HEK293 (cell line): ENCODE measurements around the gene PLB1.

ENCODE experiments used
- CTCF ChIA-PET: fragments of 350-600 bp; formaldehyde crosslinking; extraction: SDS; loops from one replicate; lab custom pipeline; 2021; ENCODE audit warnings: antibody characterized with exemption; lab: Yijun Ruan, JAX
- POLR2A ChIA-PET: fragments of 300-600 bp; formaldehyde crosslinking; extraction: SDS; loops from one replicate; lab custom pipeline; 2020; ENCODE audit warnings: antibody characterized with exemption, inconsistent platforms; lab: Yijun Ruan, JAX
- H3K27ac ChIP-seq: fragments of 200-500 bp; sonication (Bioruptor generic); 2 replicates; pipeline ENCODE4 v1.5.1; 2014; ENCODE audit warnings: low read depth, low read length, control low read depth, inconsistent platforms; ENCODE audit errors: extremely low read depth
- H3K36me3 ChIP-seq, 2 experiments: fragments of 200-500 bp in 1 of 2; sonication (Bioruptor generic) in 1 of 2; 1 replicate in 1 of 2; 2 replicates in 1 of 2; pipeline ENCODE4 v1.5.1; 2014 to 2017; ENCODE audit warnings: inconsistent platforms in 2 of 2, low read length in 2 of 2; ENCODE audit not compliant: control insufficient read depth in 2 of 2, insufficient read depth in 1 of 2
- H3K4me1 ChIP-seq: fragments of 200-500 bp; sonication (Bioruptor generic); 2 replicates; pipeline ENCODE4 v1.5.1; 2014; ENCODE audit warnings: mild to moderate bottlenecking, low read length, inconsistent platforms; ENCODE audit not compliant: control insufficient read depth, insufficient read depth
- H3K4me3 ChIP-seq: 2 replicates; pipeline ENCODE4 v1.5.1; 2011; ENCODE audit warnings: low read depth, mild to moderate bottlenecking, control low read depth, low read length, moderate library complexity
- H3K9me3 ChIP-seq: fragments of 200-500 bp; sonication (Bioruptor generic); 2 replicates; pipeline ENCODE4 v1.5.1; 2014; ENCODE audit warnings: low read depth, low read length, inconsistent platforms; ENCODE audit not compliant: control insufficient read depth, insufficient read depth
- BCL6B ChIP-seq: fragments of 450-650 bp; formaldehyde crosslinking; IDR thresholded peaks from 2 replicates; pipeline ENCODE4 v1.5.1; 2017; ENCODE audit warnings: missing biosample characterization, missing genetic modification characterization
- EGR2 ChIP-seq: fragments of 450-650 bp; formaldehyde crosslinking; IDR thresholded peaks from 2 replicates; pipeline ENCODE4 v1.5.1; 2016; ENCODE audit warnings: low read depth, missing biosample characterization, missing genetic modification characterization
- GLI4 ChIP-seq: fragments of 450-650 bp; formaldehyde crosslinking; IDR thresholded peaks from 2 replicates; pipeline ENCODE4 v1.5.1; 2016; ENCODE audit warnings: missing biosample characterization, missing genetic modification characterization
- GLIS2 ChIP-seq: fragments of 450-650 bp; formaldehyde crosslinking; IDR thresholded peaks from 2 replicates; pipeline ENCODE4 v1.5.1; 2016; ENCODE audit warnings: missing biosample characterization, missing genetic modification characterization
- KLF7 ChIP-seq: fragments of 450-650 bp; formaldehyde crosslinking; IDR thresholded peaks from 2 replicates; pipeline ENCODE4 v1.5.1; 2016; ENCODE audit warnings: missing biosample characterization, missing genetic modification characterization, borderline replicate concordance
- SCRT1 ChIP-seq: fragments of 450-650 bp; formaldehyde crosslinking; IDR thresholded peaks from 2 replicates; pipeline ENCODE4 v1.5.1; 2016; ENCODE audit warnings: missing biosample characterization, missing genetic modification characterization, borderline replicate concordance
- YY2 ChIP-seq: fragments of 450-650 bp; formaldehyde crosslinking; IDR thresholded peaks from 2 replicates; pipeline ENCODE4 v1.5.1; 2016; ENCODE audit warnings: missing biosample characterization, missing genetic modification characterization
- ZBTB21 ChIP-seq: fragments of 450-650 bp; formaldehyde crosslinking; IDR thresholded peaks from 2 replicates; pipeline ENCODE4 v1.5.1; 2017; ENCODE audit warnings: missing biosample characterization, missing genetic modification characterization
- ZBTB48 ChIP-seq: fragments of 450-650 bp; formaldehyde crosslinking; IDR thresholded peaks from 2 replicates; pipeline ENCODE4 v1.5.1; 2016; ENCODE audit warnings: missing biosample characterization, missing genetic modification characterization
- ZFP69B ChIP-seq: fragments of 450-650 bp; formaldehyde crosslinking; IDR thresholded peaks from 2 replicates; pipeline ENCODE4 v1.5.1; 2016; ENCODE audit warnings: missing biosample characterization, missing genetic modification characterization
- ZNF114 ChIP-seq: fragments of 450-650 bp; formaldehyde crosslinking; IDR thresholded peaks from 2 replicates; pipeline ENCODE4 v1.5.0; 2017; ENCODE audit warnings: missing biosample characterization, missing genetic modification characterization
- ZNF121 ChIP-seq: fragments of 450-650 bp; formaldehyde crosslinking; IDR thresholded peaks from 2 replicates; pipeline ENCODE4 v1.5.1; 2016; ENCODE audit warnings: missing biosample characterization, missing genetic modification characterization
- ZNF16 ChIP-seq: fragments of 450-650 bp; formaldehyde crosslinking; IDR thresholded peaks from 2 replicates; pipeline ENCODE4 v1.5.1; 2016; ENCODE audit warnings: low read depth, missing biosample characterization, missing genetic modification characterization
- ZNF174 ChIP-seq: fragments of 450-650 bp; formaldehyde crosslinking; IDR thresholded peaks from 2 replicates; pipeline ENCODE4 v1.5.0; 2017; ENCODE audit warnings: missing biosample characterization, mild to moderate bottlenecking, missing genetic modification characterization
- ZNF311 ChIP-seq: fragments of 450-650 bp; formaldehyde crosslinking; IDR thresholded peaks from 2 replicates; pipeline ENCODE4 v1.5.1; 2017; ENCODE audit warnings: missing biosample characterization, missing genetic modification characterization, borderline replicate concordance
- ZNF362 ChIP-seq: fragments of 450-650 bp; formaldehyde crosslinking; IDR thresholded peaks from 2 replicates; pipeline ENCODE4 v1.5.1; 2016; ENCODE audit warnings: missing biosample characterization, missing genetic modification characterization
- ZNF391 ChIP-seq: fragments of 450-650 bp; formaldehyde crosslinking; IDR thresholded peaks from 2 replicates; pipeline ENCODE4 v1.5.1; 2016; ENCODE audit warnings: low read depth, missing biosample characterization, missing genetic modification characterization, borderline replicate concordance
- ZNF426 ChIP-seq: fragments of 450-650 bp; formaldehyde crosslinking; IDR thresholded peaks from 2 replicates; pipeline ENCODE4 v1.5.1; 2017; ENCODE audit warnings: missing biosample characterization, missing genetic modification characterization, mild to moderate bottlenecking, inconsistent platforms, moderate library complexity
- ZNF473 ChIP-seq: fragments of 450-650 bp; formaldehyde crosslinking; IDR thresholded peaks from 2 replicates; pipeline ENCODE4 v1.5.1; 2017; ENCODE audit warnings: missing biosample characterization, missing genetic modification characterization
- ZNF501 ChIP-seq: fragments of 450-650 bp; formaldehyde crosslinking; IDR thresholded peaks from 2 replicates; pipeline ENCODE4 v1.5.1; 2016; ENCODE audit warnings: missing biosample characterization, missing genetic modification characterization
- ZNF510 ChIP-seq: fragments of 450-650 bp; formaldehyde crosslinking; IDR thresholded peaks from 2 replicates; pipeline ENCODE4 v1.5.1; 2018; ENCODE audit warnings: mild to moderate bottlenecking, missing genetic modification characterization, missing biosample characterization; ENCODE audit not compliant: insufficient replicate concordance
- ZNF513 ChIP-seq: fragments of 450-650 bp; IDR thresholded peaks from 2 replicates; pipeline ENCODE4 v1.5.1; 2018; ENCODE audit warnings: missing biosample characterization, missing genetic modification characterization
- ZNF544 ChIP-seq: fragments of 450-650 bp; formaldehyde crosslinking; IDR thresholded peaks from 2 replicates; pipeline ENCODE4 v1.5.0; 2017; ENCODE audit warnings: missing biosample characterization, missing genetic modification characterization
- ZNF580 ChIP-seq: fragments of 450-650 bp; formaldehyde crosslinking; IDR thresholded peaks from 2 replicates; pipeline ENCODE4 v1.5.1; 2016; ENCODE audit warnings: missing biosample characterization, missing genetic modification characterization
- ZNF670 ChIP-seq: fragments of 450-650 bp; formaldehyde crosslinking; IDR thresholded peaks from 2 replicates; pipeline ENCODE4 v1.5.1; 2016; ENCODE audit warnings: missing biosample characterization, missing genetic modification characterization, low read depth
- ZNF677 ChIP-seq: fragments of 450-650 bp; IDR thresholded peaks from 2 replicates; pipeline ENCODE4 v1.5.0; 2018; ENCODE audit warnings: missing biosample characterization, mild to moderate bottlenecking, missing genetic modification characterization, moderate library complexity
- ZNF76 ChIP-seq: fragments of 450-650 bp; formaldehyde crosslinking; IDR thresholded peaks from 2 replicates; pipeline ENCODE4; 2016; ENCODE audit warnings: low read depth, missing biosample characterization, missing genetic modification characterization, borderline replicate concordance
- ZNF791 ChIP-seq: fragments of 450-650 bp; formaldehyde crosslinking; IDR thresholded peaks from 2 replicates; pipeline ENCODE4 v1.5.1; 2016; ENCODE audit warnings: missing biosample characterization, missing genetic modification characterization
- ZSCAN16 ChIP-seq: fragments of 450-650 bp; formaldehyde crosslinking; IDR thresholded peaks from 2 replicates; pipeline ENCODE4 v1.5.1; 2016; ENCODE audit warnings: missing biosample characterization, missing genetic modification characterization

PLB1 gene

GRCh38 chr2:28576714-28577113 is 80.9 kb downstream of the PLB1 start:
- CTCF ChIA-PET, result interaction anchor here (2.3 kb wide), 1 partner anchor 10 kb away, joined by 7 read pairs; no protein-coding TSS in a partner anchor
- H3K36me3 ChIP-seq, result no peaks in the 10 kb centered on the region
- H3K27ac ChIP-seq, result no peak overlapping the region
- no peak for TF ChIP-seq ZNF473 (tag by site-specific recombination)
- TF ChIP-seq YY2, result no peak
- TF ChIP-seq ZNF791 (tag by site-specific recombination), result no peak
- no peak for TF ChIP-seq ZNF580 (tag by site-specific recombination)
- TF ChIP-seq ZNF510 (tag by site-specific recombination), result no peak
- no peak for TF ChIP-seq ZNF513 (tag by site-specific recombination)
- no peak for TF ChIP-seq ZNF670 (tag by site-specific recombination)
- no peak for TF ChIP-seq ZNF311
- no peak for TF ChIP-seq ZBTB48 (tag by site-specific recombination)
- no peak for TF ChIP-seq KLF7 (tag by site-specific recombination)
- TF ChIP-seq ZSCAN16 (tag by site-specific recombination), result no peak
- TF ChIP-seq BCL6B (tag by site-specific recombination), result no peak
- TF ChIP-seq ZFP69B (tag by site-specific recombination), result no peak
- TF ChIP-seq ZNF16 (tag by site-specific recombination), result no peak
- no peak for TF ChIP-seq EGR2 (tag by site-specific recombination)
- no peak for TF ChIP-seq ZNF174 (tag by site-specific recombination)
- no peak overlapping the region for H3K4me3 ChIP-seq
- H3K9me3 ChIP-seq, result no peaks in the 10 kb centered on the region
- no peaks in the 10 kb centered on the region for H3K4me1 ChIP-seq
- POLR2A ChIA-PET, result no interaction called here

GRCh38 chr2:28577791-28578680 is 82.2 kb downstream of the PLB1 start:
- no peaks in the 10 kb centered on the region for H3K9me3 ChIP-seq
- H3K4me1 ChIP-seq, result no peaks in the 10 kb centered on the region
- POLR2A ChIA-PET, result no interaction called here
- H3K27ac ChIP-seq, result no peak overlapping the region
- no peak for TF ChIP-seq GLIS2
- peak; percentile 93 for TF ChIP-seq ZNF677
- CTCF ChIA-PET, result interaction anchor here (0.5 to 2.8 kb wide), 4 partner anchors 11 to 85 kb away, joined by 3 to 14 read pairs (median 4); no protein-coding TSS in a partner anchor
- no peak overlapping the region for H3K4me3 ChIP-seq
- no peaks in the 10 kb centered on the region for H3K36me3 ChIP-seq

GRCh38 chr2:28578774-28579173 is 82.9 kb downstream of the PLB1 start:
- ChIA-PET POLR2A (no interaction called here), CTCF (interaction anchor here (0.6 to 2.8 kb wide), 5 partner anchors 12 to 895 kb away, joined by 3 to 14 read pairs (median 3); no protein-coding TSS in a partner anchor)
- H3K9me3 ChIP-seq, result no peaks in the 10 kb centered on the region
- no peaks in the 10 kb centered on the region for H3K36me3 ChIP-seq
- no peak overlapping the region for H3K4me3 ChIP-seq
- no peaks in the 10 kb centered on the region for H3K4me1 ChIP-seq
- H3K27ac ChIP-seq, result no peak overlapping the region
- TF ChIP-seq ZNF426 (tag by site-specific recombination) (no peak), ZNF670 (tag by site-specific recombination) (no peak), ZNF114 (no peak), GLI4 (no peak), ZNF544 (tag by site-specific recombination) (no peak), ZNF501 (tag by site-specific recombination) (no peak), ZNF362 (tag by site-specific recombination) (no peak), SCRT1 (tag by site-specific recombination) (no peak), ZNF76 (tag by site-specific recombination) (no peak), ZNF391 (no peak), ZNF121 (tag by site-specific recombination) (no peak), ZBTB21 (no peak)
